Fibroblast of gingiva (primary cell): ENCODE data around the gene STXBP3.
A peak's percentile ranks its signal among the peaks of the same experiment; 100 is the strongest.

ENCODE experiments used
- DNase-seq: peaks from one replicate; pipeline ENCODE4 v3.0.0-alpha.2; 2011; ENCODE audit warnings: low read depth

Gene STXBP3

DNA sequence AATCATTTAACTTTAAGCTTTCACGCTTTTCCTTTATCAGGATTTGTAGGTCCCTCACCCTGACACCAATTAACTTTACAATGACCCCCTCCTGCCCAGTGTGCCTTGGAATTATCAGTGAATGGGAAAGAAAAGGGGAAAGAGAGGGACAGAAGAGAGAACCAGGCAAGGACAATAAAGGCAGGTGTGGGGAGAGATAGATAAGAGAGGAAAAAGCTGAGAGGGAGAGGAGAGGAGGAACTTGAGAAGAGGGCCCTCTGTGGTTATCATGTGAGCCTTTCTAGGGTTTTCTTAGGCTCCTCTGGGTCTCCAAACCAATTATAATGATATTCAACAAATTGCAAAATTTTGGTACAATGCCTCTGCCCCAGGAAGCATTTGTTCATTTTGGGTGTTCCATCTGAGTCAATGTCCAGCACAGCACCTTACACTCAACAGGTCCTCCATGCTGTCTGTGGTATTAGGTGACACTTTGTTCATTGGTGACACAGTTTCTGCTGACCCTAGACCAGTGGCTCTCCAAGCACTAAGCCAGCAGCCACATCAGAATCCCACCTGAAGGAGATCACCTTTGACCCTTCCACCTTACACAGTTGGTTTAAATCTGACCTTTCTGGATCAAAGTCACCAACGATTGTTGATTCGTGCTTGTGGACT is 96.2 kb downstream of the STXBP3 start:
- DNase-seq, result no peak

DNA sequence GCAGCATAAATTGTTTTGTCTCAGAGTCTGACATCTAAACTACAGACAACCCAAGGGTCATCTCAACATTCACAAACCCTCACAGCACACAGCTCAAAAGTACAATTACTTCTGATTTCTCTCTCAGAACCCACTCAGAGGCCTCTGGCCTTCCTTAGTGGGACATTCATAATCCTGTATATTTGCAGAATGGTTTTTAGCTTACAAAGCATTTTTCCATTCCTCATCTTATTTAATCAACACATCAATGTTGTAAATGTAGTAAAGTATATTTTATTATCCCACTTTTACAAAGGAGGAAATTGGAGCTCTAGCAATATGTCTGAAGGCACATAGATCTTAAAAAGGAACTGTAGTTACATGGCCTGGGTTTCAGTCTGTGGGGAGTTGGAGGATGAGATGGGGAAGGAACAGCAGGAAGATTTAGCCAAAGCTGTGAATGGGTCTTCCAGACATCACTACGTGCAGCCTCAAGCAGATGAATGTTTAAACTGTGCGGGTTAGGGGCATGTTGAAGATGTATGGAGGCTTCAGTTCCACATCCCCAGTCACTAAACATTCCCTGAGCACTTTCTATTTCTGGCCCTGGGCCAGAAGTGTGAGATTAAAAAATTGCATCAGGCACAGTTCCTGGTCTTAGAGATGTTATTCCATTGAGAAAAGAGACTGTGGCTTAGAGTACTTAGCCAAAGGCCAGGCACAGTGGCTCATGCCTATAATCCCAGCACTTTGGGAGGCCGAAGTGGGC is 97.1 kb downstream of the STXBP3 start:
- DNase-seq, result no peak

DNA sequence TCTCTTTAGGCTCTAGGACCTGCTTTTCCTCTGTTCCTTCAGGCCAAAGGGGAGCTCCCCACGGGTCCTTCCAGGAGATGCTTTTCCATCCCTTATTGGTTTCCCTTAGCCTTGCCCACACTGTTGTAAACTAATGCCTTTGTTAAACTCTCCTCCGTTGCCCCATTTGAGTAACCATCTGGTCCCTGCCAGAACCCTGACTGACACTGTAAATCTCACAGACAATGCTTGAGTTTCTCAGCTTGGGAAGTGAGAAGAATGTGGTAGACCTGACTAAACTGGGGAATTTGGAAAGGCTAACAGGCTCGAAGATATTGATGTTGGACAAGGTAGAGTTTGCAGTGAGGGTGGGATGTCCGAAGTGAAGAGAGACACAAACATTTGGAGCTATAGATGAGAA is 99.0 kb downstream of the STXBP3 start:
- no peak for DNase-seq

DNA sequence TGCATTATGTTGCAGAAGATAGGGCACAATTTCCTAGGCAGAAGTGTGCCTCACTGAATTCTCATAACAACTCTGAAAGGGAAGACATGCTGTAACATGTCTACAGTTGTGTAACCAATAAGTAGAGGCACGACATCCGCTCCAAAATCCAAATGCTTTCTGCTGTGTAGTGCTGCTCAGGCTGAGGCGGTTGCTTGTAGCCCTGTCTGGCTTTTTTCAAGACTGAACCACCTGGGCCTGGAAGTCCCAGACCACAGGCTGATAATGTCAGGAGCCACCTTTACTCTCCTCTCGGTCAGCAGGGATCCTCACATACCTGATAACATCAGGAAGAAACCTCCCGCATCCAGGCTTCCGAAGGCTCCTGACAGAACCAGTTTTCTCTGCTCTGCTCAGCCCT is 99.5 kb downstream of the STXBP3 start:
- no peak for DNase-seq

DNA sequence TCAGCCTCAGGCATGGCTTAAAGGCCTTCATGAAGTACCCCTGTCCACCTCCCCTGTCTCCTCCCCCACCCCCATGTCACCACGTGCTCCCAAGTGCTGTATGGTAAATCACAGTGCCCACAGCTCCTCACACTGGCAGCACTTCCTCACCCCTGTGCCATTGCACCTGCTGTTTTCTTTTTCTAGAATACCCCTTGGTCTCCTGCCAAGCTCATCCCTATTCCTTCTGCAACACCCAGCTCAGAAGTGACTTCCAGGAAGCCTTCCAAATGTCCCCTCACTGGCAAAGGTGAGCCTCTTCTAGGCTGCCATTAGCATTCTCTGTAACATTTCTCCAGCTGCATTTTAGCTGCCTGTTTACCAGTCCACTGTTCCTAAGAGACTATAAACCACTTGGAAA is 101.0 kb downstream of the STXBP3 start:
- no peak for DNase-seq

DNA sequence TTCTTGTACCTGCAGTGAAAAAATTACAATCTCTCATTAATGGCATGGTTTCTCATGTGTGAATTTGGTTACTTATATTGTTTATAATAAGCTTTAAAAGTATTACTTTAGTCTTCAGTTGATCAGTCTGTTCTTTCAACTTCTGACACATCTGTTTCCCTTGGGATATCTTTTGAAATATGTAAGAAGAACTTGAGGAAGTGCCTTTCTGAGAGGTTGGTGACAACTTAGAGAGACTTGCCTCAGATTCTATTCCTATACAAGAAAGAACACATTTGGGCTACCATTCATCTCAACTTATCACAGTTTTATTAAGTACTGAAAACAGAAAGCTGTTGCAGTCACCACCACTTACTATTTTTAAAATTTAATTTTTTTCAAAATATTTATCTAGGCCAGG is 102.3 kb downstream of the STXBP3 start:
- DNase-seq, result no peak

DNA sequence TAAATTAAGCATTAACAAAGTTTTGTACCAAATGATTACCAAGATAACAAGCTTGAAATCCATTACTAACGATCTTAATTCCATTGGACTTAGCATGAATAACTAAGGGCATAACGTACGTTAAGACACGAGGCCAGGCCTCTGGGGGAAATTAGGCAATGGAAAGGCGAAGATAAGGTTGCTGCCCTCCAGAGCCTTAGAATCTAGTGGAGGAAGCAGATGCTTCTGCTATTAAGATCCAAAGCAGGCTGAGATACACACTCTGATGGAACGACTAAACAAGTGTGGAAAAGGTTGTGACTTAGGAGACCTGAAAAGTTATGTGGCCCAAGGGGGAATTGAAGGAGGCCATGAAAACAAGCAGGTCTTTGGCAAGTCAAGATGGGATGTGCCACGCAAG is 104.5 kb downstream of the STXBP3 start:
- DNase-seq, result no peak

DNA sequence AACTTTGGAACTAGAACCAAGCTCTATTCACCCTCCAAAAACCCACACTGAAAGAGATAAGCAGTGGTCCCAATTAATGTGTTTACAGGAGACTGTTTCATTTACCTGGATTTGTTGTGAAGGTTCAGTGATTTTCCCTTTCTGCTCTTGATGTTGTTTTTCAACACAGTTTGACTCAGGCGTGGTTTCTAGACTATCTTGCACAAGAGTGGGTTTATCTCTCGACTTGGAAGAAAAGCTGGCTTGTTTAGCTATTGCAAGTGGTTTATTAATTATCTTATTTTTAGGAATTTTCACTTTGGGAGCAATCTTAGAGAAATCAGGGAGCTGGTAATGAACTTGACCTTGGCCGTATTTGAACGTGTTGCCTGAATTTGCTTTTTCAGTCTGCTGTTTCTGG is 105.1 kb downstream of the STXBP3 start:
- no peak for DNase-seq

DNA sequence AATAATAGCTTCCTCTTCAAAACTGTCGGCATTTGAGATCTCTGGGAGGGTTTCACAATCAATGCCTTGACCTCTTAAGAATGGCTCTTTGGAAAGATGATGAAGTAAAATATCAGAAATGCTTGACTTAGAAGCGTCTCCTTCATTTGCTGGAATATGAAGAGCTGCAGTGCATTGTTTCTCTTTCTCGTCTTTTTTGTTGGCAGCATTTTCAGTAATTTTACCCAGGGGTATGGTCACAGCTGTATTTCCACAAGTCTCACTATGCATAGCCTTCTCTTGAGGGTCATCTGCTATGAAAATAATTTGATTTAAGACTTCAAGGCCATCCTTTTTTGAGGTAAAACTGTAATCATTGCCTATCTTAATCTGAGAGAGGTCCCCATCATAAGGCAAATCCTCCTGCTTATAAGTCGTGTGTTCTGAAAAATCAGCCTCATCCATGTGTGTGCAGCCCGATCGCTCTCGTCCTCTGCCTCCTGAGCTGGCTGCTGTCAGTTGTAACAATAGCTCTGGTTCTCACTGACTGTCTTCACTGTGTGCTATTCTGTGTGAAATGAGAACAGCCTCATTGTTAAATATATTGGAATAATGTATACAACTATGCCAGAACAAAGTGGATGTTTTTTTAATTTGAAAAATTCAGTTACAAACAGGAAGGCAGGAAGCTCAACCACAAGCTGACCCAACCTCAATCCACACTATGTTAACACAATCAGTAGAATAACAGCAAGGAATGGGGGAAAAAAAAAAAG is 105.9 kb downstream of the STXBP3 start:
- peak; percentile 74 for DNase-seq

DNA sequence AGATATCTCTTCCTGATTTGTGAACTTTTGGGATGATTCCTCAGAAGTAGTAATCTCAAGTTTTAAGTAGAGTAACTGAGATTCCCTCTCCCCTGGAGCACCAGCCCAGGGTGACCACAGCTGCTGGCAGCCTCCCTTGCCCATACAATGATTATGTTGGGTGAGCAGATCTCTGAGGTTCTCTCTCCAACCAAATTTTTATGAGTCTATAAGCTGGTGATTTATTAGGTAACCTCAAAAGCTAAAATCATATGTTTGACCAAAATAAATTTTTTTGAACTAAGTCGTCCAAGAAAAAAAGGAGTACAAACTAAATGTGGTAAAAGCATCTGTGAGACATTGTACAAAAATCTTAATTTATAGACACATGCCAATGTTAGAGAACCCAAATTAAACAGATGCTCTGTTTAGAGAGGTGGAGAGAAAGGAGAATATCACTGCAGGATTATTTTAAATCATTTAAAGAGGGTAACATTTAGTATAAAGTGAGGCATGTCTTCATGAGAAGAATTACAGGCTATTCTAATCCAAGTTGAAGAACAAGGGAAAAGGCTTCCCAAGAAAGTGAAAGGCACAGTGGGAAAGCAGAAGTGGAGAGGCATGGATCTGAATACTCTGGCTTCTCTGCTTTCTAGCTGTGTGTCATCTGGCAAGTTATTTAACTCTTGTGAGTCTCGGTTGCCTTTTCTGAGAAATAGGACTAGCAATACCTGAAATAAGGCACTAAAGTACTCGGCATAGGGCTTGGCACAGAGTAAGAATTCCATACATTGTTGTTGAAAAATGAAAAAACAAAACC is 107.9 kb downstream of the STXBP3 start:
- DNase-seq, result no peak

DNA sequence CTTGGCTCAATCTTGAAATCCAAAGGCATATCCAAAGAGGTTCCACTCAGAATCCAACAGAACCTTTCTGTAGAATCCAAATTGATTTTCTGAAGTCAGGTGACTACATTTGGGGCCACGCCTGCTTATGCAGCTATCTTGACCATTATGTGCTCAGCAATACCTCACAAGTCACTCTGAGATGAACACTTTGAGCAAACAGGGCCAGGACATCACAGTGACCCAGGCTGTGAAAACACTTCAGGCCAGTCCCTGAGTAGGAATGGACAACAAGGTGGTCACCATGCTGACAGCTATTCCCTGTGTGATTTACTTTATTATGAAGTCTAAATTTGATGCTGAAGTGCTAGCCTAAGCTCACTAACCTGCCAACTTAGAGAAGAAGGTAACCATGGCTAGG is 110.5 kb downstream of the STXBP3 start, which contains the start of gene AKNAD1:
TSS of gene AKNAD1 (minus strand) at position 101 of the 400 bp plus-strand sequence. CDS start 4,430 bp downstream, outside the sequence.
- DNase-seq, result no peak

DNA sequence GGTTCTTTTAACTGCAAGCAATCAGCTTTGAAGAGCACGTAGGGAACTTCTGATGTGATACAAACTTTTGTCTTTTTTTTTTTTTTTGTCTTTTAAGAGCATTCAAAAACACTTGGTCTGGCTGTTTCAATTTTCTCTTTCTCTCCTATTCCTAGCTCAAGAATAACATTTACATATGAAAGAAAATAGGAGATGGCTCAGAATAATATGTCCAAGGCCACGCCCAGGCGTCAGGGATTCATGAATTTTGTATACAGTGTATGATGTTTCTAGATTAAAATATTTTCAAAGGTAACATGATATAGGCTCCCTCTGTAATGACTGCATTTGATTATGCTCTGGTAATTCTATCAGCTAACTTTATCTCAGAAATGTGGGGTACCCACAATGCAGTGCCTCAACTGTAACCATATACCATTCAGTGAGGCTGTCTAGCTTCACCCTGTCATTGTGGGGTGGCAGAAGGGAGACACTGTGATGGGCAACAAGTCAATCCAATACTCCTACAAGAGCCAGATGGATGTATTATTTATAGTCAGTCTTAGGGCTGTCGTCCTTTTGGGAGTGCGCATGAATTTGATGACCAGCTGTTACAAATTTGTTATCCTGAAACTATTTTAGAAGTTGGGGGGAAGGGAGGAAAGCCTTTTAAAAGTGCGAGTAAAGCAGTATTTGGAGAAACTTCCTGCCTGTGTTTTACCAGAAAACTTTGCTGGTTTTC is 111.9 kb downstream of the STXBP3 start:
- no peak for DNase-seq
